Neural cell (in vitro differentiated cells): ENCODE data around the gene PREX1. TPM values are rescaled to one million over a fixed set of nuclear protein-coding genes. Genes with fewer than 3 reads are reported as not detected.

Experiments used
- H2AFZ ChIP-seq: fragments of 200-600, 300-800 bp; sonication (generic), shearing (Covaris generic); 2 replicates; pipeline ENCODE4 v1.6.0; 2014; ENCODE audit warnings: low read depth, mild to moderate bottlenecking, antibody characterized with exemption, low read length, moderate library complexity
- H3F3A ChIP-seq: fragments of 200-600 bp; shearing (Covaris generic); 2 replicates; pipeline ENCODE4 v1.6.1; 2016; ENCODE audit warnings: mild to moderate bottlenecking, moderate library complexity, mixed read lengths, antibody characterized with exemption, low read length; ENCODE audit not compliant: insufficient read depth, poor library complexity, severe bottlenecking
- H3K27ac ChIP-seq: fragments of 200-600, 300-800 bp; sonication (generic), shearing (Covaris generic); 2 replicates; pipeline ENCODE4 v1.5.1; 2014; ENCODE audit warnings: mild to moderate bottlenecking, low read length, moderate library complexity
- H3K27me3 ChIP-seq: fragments of 300-800, 200-600 bp; sonication (generic), shearing (Covaris generic); 2 replicates; pipeline ENCODE4 v1.6.0; 2014; ENCODE audit warnings: mild to moderate bottlenecking, low read depth, low read length, moderate library complexity; ENCODE audit not compliant: insufficient read depth
- H3K36me3 ChIP-seq: fragments of 300-800, 200-600 bp; sonication (generic), shearing (Covaris generic); 2 replicates; pipeline ENCODE4 v1.5.1; 2014; ENCODE audit warnings: mild to moderate bottlenecking, antibody characterized with exemption, low read length, moderate library complexity; ENCODE audit not compliant: insufficient read depth
- H3K4me2 ChIP-seq: fragments of 300-800, 200-600 bp; sonication (generic), shearing (Covaris generic); 2 replicates; pipeline ENCODE4 v1.6.0; 2014; ENCODE audit warnings: mild to moderate bottlenecking, low read length
- H3K4me3 ChIP-seq: fragments of 300-800, 200-600 bp; sonication (generic), shearing (Covaris generic); 2 replicates; pipeline ENCODE4 v1.5.1; 2014; ENCODE audit warnings: mild to moderate bottlenecking, low read length, moderate library complexity
- H3K79me2 ChIP-seq: fragments of 200-600 bp; shearing (Covaris generic); replicated peaks from 2 replicates; pipeline ENCODE4 v1.6.0; 2014; ENCODE audit warnings: mild to moderate bottlenecking, low read length, moderate library complexity; ENCODE audit not compliant: insufficient read depth
- H3K9ac ChIP-seq: fragments of 300-800, 200-600 bp; sonication (generic), shearing (Covaris generic); 2 replicates; pipeline ENCODE4 v1.6.1; 2016; ENCODE audit warnings: mild to moderate bottlenecking, low read length, mixed read lengths
- H3K9me2 ChIP-seq: fragments of 200-600 bp; shearing (Covaris generic); 2 replicates; pipeline ENCODE4 v1.6.1; 2016; ENCODE audit warnings: mild to moderate bottlenecking, low read length, mixed read lengths; ENCODE audit not compliant: insufficient read depth
- H3K9me3 ChIP-seq: fragments of 200-600, 300-800 bp; sonication (generic), shearing (Covaris generic); 2 replicates; pipeline ENCODE4 v1.6.1; 2016; ENCODE audit warnings: mild to moderate bottlenecking, mixed run types, low read length, moderate library complexity, mixed read lengths
- H4K20me1 ChIP-seq: fragments of 200-600 bp; shearing (Covaris generic); 2 replicates; pipeline ENCODE4 v1.6.1; 2016; ENCODE audit warnings: mild to moderate bottlenecking, mixed run types; ENCODE audit not compliant: insufficient read depth
- EP300 ChIP-seq: fragments of 450-650 bp; conservative IDR thresholded peaks from 2 replicates; pipeline ENCODE4 v1.6.1; 2014; ENCODE audit warnings: antibody characterized with exemption, mild to moderate bottlenecking, moderate library complexity; ENCODE audit not compliant: poor library complexity, severe bottlenecking
- EZH2 ChIP-seq: fragments of 200-600, 300-800 bp; shearing (Covaris generic), sonication (generic); IDR thresholded peaks from 2 replicates; pipeline ENCODE4 v1.6.1; 2014; ENCODE audit warnings: antibody characterized with exemption, low read length, borderline replicate concordance, mild to moderate bottlenecking; ENCODE audit not compliant: insufficient read depth, poor library complexity, severe bottlenecking
- MXI1 ChIP-seq: fragments of 450-650 bp; conservative IDR thresholded peaks from 2 replicates; pipeline ENCODE4 v1.6.1; 2014; ENCODE audit warnings: antibody characterized with exemption, mild to moderate bottlenecking; ENCODE audit not compliant: poor library complexity, severe bottlenecking
- POLR2AphosphoS5 ChIP-seq: IDR thresholded peaks from 2 replicates; pipeline ENCODE4 v1.6.1; 2012
- RAD21 ChIP-seq: fragments of 450-650 bp; conservative IDR thresholded peaks from 2 replicates; pipeline ENCODE4 v1.6.1; 2014; ENCODE audit warnings: antibody characterized with exemption, mild to moderate bottlenecking, moderate library complexity
- SMC3 ChIP-seq: fragments of 450-650 bp; conservative IDR thresholded peaks from 2 replicates; pipeline ENCODE4 v1.6.1; 2014; ENCODE audit warnings: antibody characterized with exemption, mild to moderate bottlenecking, moderate library complexity; ENCODE audit not compliant: poor library complexity
- TAF1 ChIP-seq: IDR thresholded peaks from 2 replicates; pipeline ENCODE4 v1.6.1; 2012; ENCODE audit warnings: low read depth
- polyA plus RNA-seq: library from polyadenylated mRNA; depleted of rRNA; stranded (reverse); fragments of >200 nt; gene quantifications from 2 replicates; pipeline ENCODE4 v1.2.3, GENCODE V29; 2014
- TF ChIP-seq, protein P1 (sequence below): IDR thresholded peaks from 2 replicates; pipeline ENCODE4 v1.6.1; 2012; ENCODE audit warnings: borderline replicate concordance
- TF ChIP-seq, protein P2 (sequence below): fragments of 450-650 bp; IDR thresholded peaks from 2 replicates; pipeline ENCODE4 v1.5.1; 2014; ENCODE audit warnings: antibody characterized with exemption, mild to moderate bottlenecking, moderate library complexity; ENCODE audit not compliant: poor library complexity, severe bottlenecking

PREX1 gene
- polyA plus RNA-seq, 1 donor from 2014 or later: 0.06 TPM

DNA sequence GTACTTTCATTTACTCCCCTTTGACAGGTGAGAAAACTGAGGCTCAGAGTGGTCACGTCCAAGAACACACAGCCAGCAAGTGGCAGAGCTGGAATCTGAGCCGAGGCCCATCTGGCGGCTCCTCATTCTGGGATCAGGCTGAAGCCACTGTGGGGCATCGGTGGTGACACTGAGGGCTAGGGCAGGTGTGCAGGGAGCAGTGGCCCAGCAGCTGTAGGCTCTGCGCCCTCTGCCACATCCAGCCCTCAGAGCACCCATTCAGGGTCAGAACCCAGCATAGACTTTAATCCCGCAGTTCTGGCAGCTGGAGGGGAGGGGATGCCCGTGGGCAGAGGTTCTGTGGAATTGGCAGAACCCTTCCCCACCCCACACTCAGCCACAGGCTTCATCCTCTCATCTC lies 210.3 kb downstream of the PREX1 start:
- H3K4me3 ChIP-seq: no peak overlapping the region
- H3K27ac ChIP-seq: no peak overlapping the region
- H3K9me2 ChIP-seq: no peaks in the 10 kb centered on the region
- H3K27me3 ChIP-seq: no peaks in the 10 kb centered on the region
- H4K20me1 ChIP-seq: no peaks in the 10 kb centered on the region
- H3K9me3 ChIP-seq: no peaks in the 10 kb centered on the region
- no peak for TF ChIP-seq MXI1
- no peak for TF ChIP-seq POLR2AphosphoS5
- no peak for TF ChIP-seq EZH2
- TF ChIP-seq, protein P1, sequence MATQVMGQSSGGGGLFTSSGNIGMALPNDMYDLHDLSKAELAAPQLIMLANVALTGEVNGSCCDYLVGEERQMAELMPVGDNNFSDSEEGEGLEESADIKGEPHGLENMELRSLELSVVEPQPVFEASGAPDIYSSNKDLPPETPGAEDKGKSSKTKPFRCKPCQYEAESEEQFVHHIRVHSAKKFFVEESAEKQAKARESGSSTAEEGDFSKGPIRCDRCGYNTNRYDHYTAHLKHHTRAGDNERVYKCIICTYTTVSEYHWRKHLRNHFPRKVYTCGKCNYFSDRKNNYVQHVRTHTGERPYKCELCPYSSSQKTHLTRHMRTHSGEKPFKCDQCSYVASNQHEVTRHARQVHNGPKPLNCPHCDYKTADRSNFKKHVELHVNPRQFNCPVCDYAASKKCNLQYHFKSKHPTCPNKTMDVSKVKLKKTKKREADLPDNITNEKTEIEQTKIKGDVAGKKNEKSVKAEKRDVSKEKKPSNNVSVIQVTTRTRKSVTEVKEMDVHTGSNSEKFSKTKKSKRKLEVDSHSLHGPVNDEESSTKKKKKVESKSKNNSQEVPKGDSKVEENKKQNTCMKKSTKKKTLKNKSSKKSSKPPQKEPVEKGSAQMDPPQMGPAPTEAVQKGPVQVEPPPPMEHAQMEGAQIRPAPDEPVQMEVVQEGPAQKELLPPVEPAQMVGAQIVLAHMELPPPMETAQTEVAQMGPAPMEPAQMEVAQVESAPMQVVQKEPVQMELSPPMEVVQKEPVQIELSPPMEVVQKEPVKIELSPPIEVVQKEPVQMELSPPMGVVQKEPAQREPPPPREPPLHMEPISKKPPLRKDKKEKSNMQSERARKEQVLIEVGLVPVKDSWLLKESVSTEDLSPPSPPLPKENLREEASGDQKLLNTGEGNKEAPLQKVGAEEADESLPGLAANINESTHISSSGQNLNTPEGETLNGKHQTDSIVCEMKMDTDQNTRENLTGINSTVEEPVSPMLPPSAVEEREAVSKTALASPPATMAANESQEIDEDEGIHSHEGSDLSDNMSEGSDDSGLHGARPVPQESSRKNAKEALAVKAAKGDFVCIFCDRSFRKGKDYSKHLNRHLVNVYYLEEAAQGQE: no peak
- no peak for TF ChIP-seq RAD21
- no peak for TF ChIP-seq TAF1
- TF ChIP-seq EP300: no peak
- TF ChIP-seq SMC3: no peak
- TF ChIP-seq, protein P2, sequence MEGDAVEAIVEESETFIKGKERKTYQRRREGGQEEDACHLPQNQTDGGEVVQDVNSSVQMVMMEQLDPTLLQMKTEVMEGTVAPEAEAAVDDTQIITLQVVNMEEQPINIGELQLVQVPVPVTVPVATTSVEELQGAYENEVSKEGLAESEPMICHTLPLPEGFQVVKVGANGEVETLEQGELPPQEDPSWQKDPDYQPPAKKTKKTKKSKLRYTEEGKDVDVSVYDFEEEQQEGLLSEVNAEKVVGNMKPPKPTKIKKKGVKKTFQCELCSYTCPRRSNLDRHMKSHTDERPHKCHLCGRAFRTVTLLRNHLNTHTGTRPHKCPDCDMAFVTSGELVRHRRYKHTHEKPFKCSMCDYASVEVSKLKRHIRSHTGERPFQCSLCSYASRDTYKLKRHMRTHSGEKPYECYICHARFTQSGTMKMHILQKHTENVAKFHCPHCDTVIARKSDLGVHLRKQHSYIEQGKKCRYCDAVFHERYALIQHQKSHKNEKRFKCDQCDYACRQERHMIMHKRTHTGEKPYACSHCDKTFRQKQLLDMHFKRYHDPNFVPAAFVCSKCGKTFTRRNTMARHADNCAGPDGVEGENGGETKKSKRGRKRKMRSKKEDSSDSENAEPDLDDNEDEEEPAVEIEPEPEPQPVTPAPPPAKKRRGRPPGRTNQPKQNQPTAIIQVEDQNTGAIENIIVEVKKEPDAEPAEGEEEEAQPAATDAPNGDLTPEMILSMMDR: no peak
- H3K9ac ChIP-seq: no peak overlapping the region
- H3K36me3 ChIP-seq: no peaks in the 10 kb centered on the region
- no peaks in the 10 kb centered on the region for H3F3A ChIP-seq
- H3K4me2 ChIP-seq: no peak overlapping the region
- H3K79me2 ChIP-seq: no peaks in the 10 kb centered on the region
- H2AFZ ChIP-seq: no peak overlapping the region

DNA sequence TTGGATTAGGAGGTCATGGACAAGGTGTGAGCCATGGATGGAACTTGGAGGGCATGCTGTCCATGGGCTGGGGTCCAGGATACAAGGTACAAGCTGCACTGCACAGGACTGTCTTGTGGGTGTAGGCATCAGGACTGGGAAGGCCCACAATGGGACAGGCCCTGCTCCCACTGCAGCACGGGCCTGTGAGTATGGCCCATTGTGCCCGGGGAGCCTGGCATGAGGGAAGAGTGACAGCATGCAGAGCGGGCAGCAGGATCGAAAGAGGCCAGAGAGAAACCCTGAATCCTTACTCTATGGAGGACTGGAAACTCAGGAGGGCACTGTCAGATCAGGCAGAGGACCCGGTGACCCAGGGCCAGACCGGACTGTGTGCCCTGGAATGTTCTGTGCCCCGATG lies 211.3 kb downstream of the PREX1 start:
- no peak overlapping the region for H3K4me3 ChIP-seq
- no peaks in the 10 kb centered on the region for H3K79me2 ChIP-seq
- no peak overlapping the region for H3K4me2 ChIP-seq
- no peak overlapping the region for H2AFZ ChIP-seq
- no peak overlapping the region for H3K27ac ChIP-seq
- H3F3A ChIP-seq: no peaks in the 10 kb centered on the region
- no peak for TF ChIP-seq MXI1
- TF ChIP-seq EZH2: no peak
- no peak for TF ChIP-seq RAD21
- TF ChIP-seq, protein P1: no peak
- no peak for TF ChIP-seq EP300
- no peak for TF ChIP-seq TAF1
- no peak for TF ChIP-seq SMC3
- no peak for TF ChIP-seq POLR2AphosphoS5
- TF ChIP-seq, protein P2: no peak
- H3K27me3 ChIP-seq: no peaks in the 10 kb centered on the region
- no peaks in the 10 kb centered on the region for H4K20me1 ChIP-seq
- no peaks in the 10 kb centered on the region for H3K9me2 ChIP-seq
- H3K9me3 ChIP-seq: no peaks in the 10 kb centered on the region
- no peak overlapping the region for H3K9ac ChIP-seq
- no peaks in the 10 kb centered on the region for H3K36me3 ChIP-seq
